Body of pancreas (tissue), 4 donors: Measurements from ENCODE around the gene SLC39A7.

Experiments
- POLR2A ChIP-seq, 3 donors: fragments of 450-650 bp; IDR thresholded peaks; one replicate each; pipeline ENCODE4 v1.6.1; 2016; ENCODE audit warnings: antibody characterized with exemption in 3 of 3, mild to moderate bottlenecking in 2 of 3
- TF ChIP-seq, protein P1 (sequence below), 7 experiments: fragments of 450-650 bp in 4 of 7; fragments of 200-600 bp in 3 of 7; sonication (generic) in 3 of 7; IDR thresholded peaks; one replicate each; pipeline ENCODE4 v1.5.1; 2016 to 2019; ENCODE audit warnings: antibody characterized with exemption in 7 of 7

DNA sequence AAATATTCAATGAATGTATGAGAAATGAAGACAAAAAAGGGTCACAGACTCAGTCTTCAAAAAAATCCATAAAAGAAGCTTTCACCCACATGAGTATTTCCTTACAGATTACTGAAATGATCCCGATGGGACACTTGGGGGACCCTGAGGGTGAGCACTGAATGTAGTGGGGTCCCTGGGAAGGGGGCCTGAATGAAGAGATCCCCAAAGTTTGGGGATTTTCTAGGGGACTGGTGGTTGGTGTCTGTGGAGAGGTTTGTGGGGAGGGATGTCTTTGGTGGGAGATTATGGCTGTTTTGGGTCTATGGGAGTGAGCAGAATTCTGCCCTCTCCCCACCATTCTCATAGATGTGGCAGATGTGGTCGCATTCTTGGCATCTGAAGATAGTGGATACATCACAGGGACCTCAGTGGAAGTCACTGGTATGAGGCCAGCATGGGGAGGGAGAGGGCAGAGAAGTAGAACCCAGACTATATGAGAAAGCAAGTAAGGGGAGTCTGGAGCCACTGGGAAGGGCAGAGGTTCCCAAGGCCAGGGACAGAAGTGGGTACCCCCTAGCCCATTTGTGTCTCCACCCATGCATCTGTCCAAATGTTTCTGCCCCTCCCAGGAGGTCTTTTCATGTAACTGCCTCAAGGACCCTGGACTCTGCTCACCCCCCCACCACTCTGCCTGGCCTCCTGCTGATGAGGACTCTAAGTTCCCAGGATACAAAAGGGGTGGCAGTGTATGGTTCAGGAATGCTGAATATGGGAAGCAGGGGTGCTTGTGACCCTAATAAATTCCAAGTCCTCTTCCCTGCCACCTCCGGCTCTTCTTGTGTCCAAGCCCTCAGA, 5.6 kb downstream of the SLC39A7 start:
- TF ChIP-seq, protein P1, sequence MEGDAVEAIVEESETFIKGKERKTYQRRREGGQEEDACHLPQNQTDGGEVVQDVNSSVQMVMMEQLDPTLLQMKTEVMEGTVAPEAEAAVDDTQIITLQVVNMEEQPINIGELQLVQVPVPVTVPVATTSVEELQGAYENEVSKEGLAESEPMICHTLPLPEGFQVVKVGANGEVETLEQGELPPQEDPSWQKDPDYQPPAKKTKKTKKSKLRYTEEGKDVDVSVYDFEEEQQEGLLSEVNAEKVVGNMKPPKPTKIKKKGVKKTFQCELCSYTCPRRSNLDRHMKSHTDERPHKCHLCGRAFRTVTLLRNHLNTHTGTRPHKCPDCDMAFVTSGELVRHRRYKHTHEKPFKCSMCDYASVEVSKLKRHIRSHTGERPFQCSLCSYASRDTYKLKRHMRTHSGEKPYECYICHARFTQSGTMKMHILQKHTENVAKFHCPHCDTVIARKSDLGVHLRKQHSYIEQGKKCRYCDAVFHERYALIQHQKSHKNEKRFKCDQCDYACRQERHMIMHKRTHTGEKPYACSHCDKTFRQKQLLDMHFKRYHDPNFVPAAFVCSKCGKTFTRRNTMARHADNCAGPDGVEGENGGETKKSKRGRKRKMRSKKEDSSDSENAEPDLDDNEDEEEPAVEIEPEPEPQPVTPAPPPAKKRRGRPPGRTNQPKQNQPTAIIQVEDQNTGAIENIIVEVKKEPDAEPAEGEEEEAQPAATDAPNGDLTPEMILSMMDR (IDR thresholded peaks at IDR 0.05) = no peak
- TF ChIP-seq POLR2A (IDR thresholded peaks at IDR 0.05) = no peak
